Measurements from ENCODE around the gene DLGAP1. TPM values are rescaled to one million over a fixed set of nuclear protein-coding genes. Genes with fewer than 3 reads are reported as not detected.

DLGAP1 gene
- total and polyA plus RNA-seq, 2 of the 13 experiments (the other 11 are each of a cell fraction or from before 2014, with no cell fraction given): 0.01 TPM; not detected in 1

DNA sequence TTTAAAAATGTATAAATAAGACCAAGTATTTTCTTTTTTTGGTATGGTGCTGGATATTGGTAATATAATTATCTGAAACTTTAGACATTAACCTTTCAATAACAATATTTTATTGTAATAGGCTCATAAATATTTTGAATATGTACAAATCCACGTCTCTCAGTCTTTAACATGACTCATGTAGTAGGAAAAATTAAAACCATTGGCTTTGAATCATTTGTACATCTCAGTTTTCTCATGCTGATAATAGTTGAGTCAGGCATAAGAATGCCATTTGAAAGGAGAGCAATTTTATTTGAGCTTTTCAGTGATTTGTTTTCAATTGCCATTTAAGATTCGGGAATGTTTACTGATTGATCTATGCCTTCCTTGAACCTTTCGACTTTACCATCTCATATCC is 640.3 kb downstream of the DLGAP1 start:
- Histone ChIP-seq H3K4me2 (ENCODE audit: low read depth, low read length) (no peak overlapping the region), H3K36me3 (replicated peaks in 1 of 2; ENCODE audit: control insufficient read depth in 1 of 2, insufficient read depth in 2 of 2, low read length in 2 of 2) (no peaks in the 10 kb centered on the region), H3K9ac (ENCODE audit: insufficient read depth, low read depth, low read length) (no peak overlapping the region), H3K27me3 (ENCODE audit: control insufficient read depth in 1 of 2, insufficient read depth in 2 of 2, low read length in 2 of 2) (no peaks in the 10 kb centered on the region), H3K4me1 (ENCODE audit: insufficient read depth, low read length) (no peaks in the 10 kb centered on the region), H3K9me3 (ENCODE audit: low read length) (no peaks in the 10 kb centered on the region), H3K79me2 (ENCODE audit: insufficient read depth, low read length) (no peaks in the 10 kb centered on the region), H2AFZ (ENCODE audit: low read length) (no peak overlapping the region), H3K4me3 (replicated peaks in 1 of 3; ENCODE audit: insufficient read depth in 1 of 3, low read depth in 2 of 3, low read length in 3 of 3) (no peak overlapping the region), H4K20me1 (ENCODE audit: insufficient read depth, low read length) (no peaks in the 10 kb centered on the region), H3K27ac (ENCODE audit: extremely low read length, insufficient read depth, low read length) (no peak overlapping the region)
- no peak for FAIRE-seq
- DNase-seq (ENCODE audit: low spot score): no peak
- ChIA-PET POLR2A (no interaction called here), CTCF (ENCODE audit: low intra/inter-chr PET ratio, low total read pairs) (no interaction called here)
- TF ChIP-seq NCOA1 (CRISPR knock-in tag; IDR thresholded peaks at IDR 0.05) (no peak), RBFOX2 (IDR thresholded peaks at IDR 0.05; ENCODE audit: low read depth, low read length) (no peak)
- TF ChIP-seq, protein P1, sequence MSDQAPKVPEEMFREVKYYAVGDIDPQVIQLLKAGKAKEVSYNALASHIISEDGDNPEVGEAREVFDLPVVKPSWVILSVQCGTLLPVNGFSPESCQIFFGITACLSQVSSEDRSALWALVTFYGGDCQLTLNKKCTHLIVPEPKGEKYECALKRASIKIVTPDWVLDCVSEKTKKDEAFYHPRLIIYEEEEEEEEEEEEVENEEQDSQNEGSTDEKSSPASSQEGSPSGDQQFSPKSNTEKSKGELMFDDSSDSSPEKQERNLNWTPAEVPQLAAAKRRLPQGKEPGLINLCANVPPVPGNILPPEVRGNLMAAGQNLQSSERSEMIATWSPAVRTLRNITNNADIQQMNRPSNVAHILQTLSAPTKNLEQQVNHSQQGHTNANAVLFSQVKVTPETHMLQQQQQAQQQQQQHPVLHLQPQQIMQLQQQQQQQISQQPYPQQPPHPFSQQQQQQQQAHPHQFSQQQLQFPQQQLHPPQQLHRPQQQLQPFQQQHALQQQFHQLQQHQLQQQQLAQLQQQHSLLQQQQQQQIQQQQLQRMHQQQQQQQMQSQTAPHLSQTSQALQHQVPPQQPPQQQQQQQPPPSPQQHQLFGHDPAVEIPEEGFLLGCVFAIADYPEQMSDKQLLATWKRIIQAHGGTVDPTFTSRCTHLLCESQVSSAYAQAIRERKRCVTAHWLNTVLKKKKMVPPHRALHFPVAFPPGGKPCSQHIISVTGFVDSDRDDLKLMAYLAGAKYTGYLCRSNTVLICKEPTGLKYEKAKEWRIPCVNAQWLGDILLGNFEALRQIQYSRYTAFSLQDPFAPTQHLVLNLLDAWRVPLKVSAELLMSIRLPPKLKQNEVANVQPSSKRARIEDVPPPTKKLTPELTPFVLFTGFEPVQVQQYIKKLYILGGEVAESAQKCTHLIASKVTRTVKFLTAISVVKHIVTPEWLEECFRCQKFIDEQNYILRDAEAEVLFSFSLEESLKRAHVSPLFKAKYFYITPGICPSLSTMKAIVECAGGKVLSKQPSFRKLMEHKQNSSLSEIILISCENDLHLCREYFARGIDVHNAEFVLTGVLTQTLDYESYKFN (CRISPR knock-in tag; conservative IDR thresholded peaks at IDR 0.05): no peak
- TF ChIP-seq, protein P2, sequence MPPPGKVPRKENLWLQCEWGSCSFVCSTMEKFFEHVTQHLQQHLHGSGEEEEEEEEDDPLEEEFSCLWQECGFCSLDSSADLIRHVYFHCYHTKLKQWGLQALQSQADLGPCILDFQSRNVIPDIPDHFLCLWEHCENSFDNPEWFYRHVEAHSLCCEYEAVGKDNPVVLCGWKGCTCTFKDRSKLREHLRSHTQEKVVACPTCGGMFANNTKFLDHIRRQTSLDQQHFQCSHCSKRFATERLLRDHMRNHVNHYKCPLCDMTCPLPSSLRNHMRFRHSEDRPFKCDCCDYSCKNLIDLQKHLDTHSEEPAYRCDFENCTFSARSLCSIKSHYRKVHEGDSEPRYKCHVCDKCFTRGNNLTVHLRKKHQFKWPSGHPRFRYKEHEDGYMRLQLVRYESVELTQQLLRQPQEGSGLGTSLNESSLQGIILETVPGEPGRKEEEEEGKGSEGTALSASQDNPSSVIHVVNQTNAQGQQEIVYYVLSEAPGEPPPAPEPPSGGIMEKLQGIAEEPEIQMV (CRISPR knock-in tag; IDR thresholded peaks at IDR 0.05; ENCODE audit: low read depth): no peak
- no TSS peak for BruUV-seq (replicated peaks)
- ATAC-seq: no peak
- 25% methylated on average over 3 of the region's 3 CpGs for WGBS (ENCODE audit: low lambda C conversion rate)
- intact Hi-C loops (cut with micrococcal nuclease; ENCODE audit: unreplicated experiment) (no loop called here), in situ Hi-C loops (cut with HindIII; ENCODE audit: extremely low pct_ligation_motif_present, low pct_unique_long_range_greater_than_20kb) (no loop called here)

Data from HepG2 (cell line).